GM03348 (cell line): Measurements from ENCODE around the gene G6PD.
"Not testable (repeated sequence)": the region's sequence is repeated elsewhere in the genome, so short reads cannot be mapped to it uniquely, and the experiment has no call there.

Experiments
- DNase-seq: peaks from one replicate; pipeline ENCODE4 v3.0.0; 2012; ENCODE audit warnings: low spot score

Gene G6PD

GRCh38 chrX:154542723-154543424 is 3.8 kb downstream of the G6PD start:
- DNase-seq: no peak

- DNase-seq: peak; percentile 80
Observed at GRCh38 chrX:154541896-154542722, 4.5 kb downstream of the G6PD start.

GRCh38 chrX:154541589-154541895 is 5.1 kb downstream of the G6PD start:
- DNase-seq: no peak

GRCh38 chrX:154540897-154541535 is 5.6 kb downstream of the G6PD start:
- no peak for DNase-seq

- not testable (repeated sequence) for DNase-seq
Observed at GRCh38 chrX:154540365-154540764, 6.3 kb downstream of the G6PD start.

- no peak for DNase-seq
Observed at GRCh38 chrX:154539077-154539476, 7.6 kb downstream of the G6PD start.

GRCh38 chrX:154535892-154536291 is 10.8 kb downstream of the G6PD start:
- no peak for DNase-seq

- peak; percentile 84 for DNase-seq
Observed at GRCh38 chrX:154534526-154535322, 11.9 kb downstream of the G6PD start.

- no peak for DNase-seq
Observed at GRCh38 chrX:154532690-154533089, 14.0 kb downstream of the G6PD start.

GRCh38 chrX:154531626-154532025 is 15.0 kb downstream of the G6PD start:
- no peak for DNase-seq

GRCh38 chrX:154530286-154530685 is 16.4 kb downstream of the G6PD start:
- no peak for DNase-seq

- peak; percentile 17 for DNase-seq
Observed at GRCh38 chrX:154529206-154529612, 17.4 kb downstream of the G6PD start.

GRCh38 chrX:154526901-154527675 is 19.6 kb downstream of the G6PD start:
- peak; percentile 72 for DNase-seq

- no peak for DNase-seq
Observed at GRCh38 chrX:154525606-154526490, 20.8 kb downstream of the G6PD start.

- no peak for DNase-seq
Observed at GRCh38 chrX:154519389-154519788, 27.3 kb downstream of the G6PD start.

- DNase-seq: no peak
Observed at GRCh38 chrX:154517101-154517781, 29.4 kb downstream of the G6PD start.

GRCh38 chrX:154516656-154517100 is 30.0 kb downstream of the G6PD start:
- DNase-seq: peak; percentile 18

GRCh38 chrX:154515966-154516655 is 30.5 kb downstream of the G6PD start, which contains the start of gene FAM3A:
FAM3A (minus strand) TSS chrX:154516232; CDS start chrX:154515772, 460 bp downstream.
- DNase-seq: peak; percentile 93
